Activated T-helper 2 cell treated with anti-CD3 and anti-CD28 coated beads, Interferon-gamma antibody, Interleukin-2, Interleukin-4, amounts not matched to agents 10 μg/mL and 5 μg/mL and 100 μg/mL, durations not matched to agents 14 hours and 24 hours and 36 hours (primary cell): ENCODE results near the gene CHMP4B. TPM values are rescaled to one million over a fixed set of nuclear protein-coding genes. Genes with fewer than 3 reads are reported as not detected.

Experiments used
- DNase-seq: peaks from one replicate; pipeline ENCODE4 v3.0.0; 2021; ENCODE audit warnings: low spot score
- H3K27ac Mint-ChIP-seq: one replicate; pipeline ENCODE4 v1.8.0; 2021; ENCODE audit warnings: mixed read lengths
- H3K27me3 Mint-ChIP-seq: one replicate; pipeline ENCODE4 v1.8.0; 2021; ENCODE audit warnings: low read depth, mixed read lengths
- H3K36me3 Mint-ChIP-seq: one replicate; pipeline ENCODE4 v1.8.0; 2021; ENCODE audit warnings: low read depth, mixed read lengths
- H3K4me1 Mint-ChIP-seq: one replicate; pipeline ENCODE4 v1.8.0; 2021; ENCODE audit warnings: low read depth, mixed read lengths
- H3K4me3 Mint-ChIP-seq: one replicate; pipeline ENCODE4 v1.8.0; 2021; ENCODE audit warnings: low read depth, mild to moderate bottlenecking, moderate library complexity, mixed read lengths
- H3K9me3 Mint-ChIP-seq: one replicate; pipeline ENCODE4 v1.8.0; 2021; ENCODE audit warnings: mixed read lengths
- intact Hi-C: fragments of 100-400 bp; cut with micrococcal nuclease; formaldehyde crosslinking; loops from one replicate; pipeline ENCODE4 v1.15.1; 2023
- total RNA-seq: library from RNA; stranded (reverse); gene quantifications from 2 replicates; pipeline ENCODE4 v1.2.3, GENCODE V29; 2022

CHMP4B gene
- total RNA-seq, 1 donor from 2014 or later: 116 TPM

GRCh38 chr20:33840160-33840559 is 29.0 kb downstream of the CHMP4B start:
- intact Hi-C loops: no loop called here
- H3K4me1 Mint-ChIP-seq: peaks cover 57% of the 10 kb centered on the region
- no peak overlapping the region for H3K27ac Mint-ChIP-seq
- no peaks in the 10 kb centered on the region for H3K9me3 Mint-ChIP-seq
- H3K36me3 Mint-ChIP-seq: peaks cover 21% of the 10 kb centered on the region
- H3K4me3 Mint-ChIP-seq: no peak overlapping the region
- DNase-seq: no peak
- no peaks in the 10 kb centered on the region for H3K27me3 Mint-ChIP-seq

- H3K27ac Mint-ChIP-seq: no peak overlapping the region
- H3K4me3 Mint-ChIP-seq: no peak overlapping the region
- no peaks in the 10 kb centered on the region for H3K27me3 Mint-ChIP-seq
- peaks cover 59% of the 10 kb centered on the region for H3K4me1 Mint-ChIP-seq
- H3K36me3 Mint-ChIP-seq: peaks cover 14% of the 10 kb centered on the region
- no peaks in the 10 kb centered on the region for H3K9me3 Mint-ChIP-seq
- no peak for DNase-seq
- intact Hi-C loops: no loop called here
Measured at GRCh38 chr20:33840759-33841435, 29.7 kb downstream of the CHMP4B start.

DNA sequence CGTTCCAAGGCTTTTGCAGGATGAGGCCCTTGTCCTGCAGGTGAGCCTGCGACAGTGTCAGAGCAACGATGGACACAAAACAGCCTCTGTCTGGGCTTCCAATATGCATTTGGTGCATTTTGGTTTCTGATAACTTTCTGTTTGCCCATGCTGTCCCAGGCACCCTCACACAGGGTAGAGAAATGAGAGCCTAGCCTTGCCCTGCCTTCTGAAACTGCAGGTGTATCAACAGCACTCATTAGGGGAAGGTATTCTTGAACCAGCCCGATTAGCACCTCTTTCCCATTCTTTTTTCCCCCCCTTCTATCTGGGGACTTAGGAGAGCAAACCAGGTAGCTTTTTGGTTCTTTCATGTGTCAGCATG is 30.3 kb downstream of the CHMP4B start:
- Mint-ChIP-seq H3K27ac (no peak overlapping the region), H3K4me1 (peaks cover 62% of the 10 kb centered on the region)
- intact Hi-C loops: no loop called here

GRCh38 chr20:33842346-33842745 is 31.2 kb downstream of the CHMP4B start:
- peaks cover 15% of the 10 kb centered on the region for H3K36me3 Mint-ChIP-seq
- H3K27me3 Mint-ChIP-seq: no peaks in the 10 kb centered on the region
- no peak for DNase-seq
- intact Hi-C loops: no loop called here
- no peaks in the 10 kb centered on the region for H3K9me3 Mint-ChIP-seq
- H3K4me1 Mint-ChIP-seq: peaks cover 62% of the 10 kb centered on the region
- no peak overlapping the region for H3K4me3 Mint-ChIP-seq
- no peak overlapping the region for H3K27ac Mint-ChIP-seq

More for the DNA sequence above, 30.3 kb downstream of the CHMP4B start:
- DNase-seq: no peak
- Mint-ChIP-seq H3K27me3 (no peaks in the 10 kb centered on the region), H3K4me3 (no peak overlapping the region), H3K36me3 (peaks cover 14% of the 10 kb centered on the region), H3K9me3 (no peaks in the 10 kb centered on the region)

- Mint-ChIP-seq H3K27me3 (no peaks in the 10 kb centered on the region), H3K27ac (no peak overlapping the region), H3K36me3 (peaks cover 16% of the 10 kb centered on the region), H3K4me3 (no peak overlapping the region), H3K9me3 (no peaks in the 10 kb centered on the region), H3K4me1 (peaks cover 60% of the 10 kb centered on the region)
- no peak for DNase-seq
- intact Hi-C loops: no loop called here
Measured at GRCh38 chr20:33843050-33843449, 31.9 kb downstream of the CHMP4B start.

GRCh38 chr20:33843854-33844253 is 32.7 kb downstream of the CHMP4B start:
- intact Hi-C loops: no loop called here
- H3K27me3 Mint-ChIP-seq: no peaks in the 10 kb centered on the region
- H3K9me3 Mint-ChIP-seq: no peaks in the 10 kb centered on the region
- peaks cover 64% of the 10 kb centered on the region for H3K4me1 Mint-ChIP-seq
- no peak overlapping the region for H3K4me3 Mint-ChIP-seq
- peak overlapping the region; percentile 23 for H3K27ac Mint-ChIP-seq
- H3K36me3 Mint-ChIP-seq: peaks cover 24% of the 10 kb centered on the region
- no peak for DNase-seq

GRCh38 chr20:33846291-33846935 is 35.3 kb downstream of the CHMP4B start:
- intact Hi-C loops: no loop called here
- Mint-ChIP-seq H3K4me3 (no peak overlapping the region), H3K9me3 (no peaks in the 10 kb centered on the region), H3K36me3 (peaks cover 44% of the 10 kb centered on the region), H3K27ac (peak overlapping the region; percentile 14), H3K4me1 (peaks cover 71% of the 10 kb centered on the region), H3K27me3 (no peaks in the 10 kb centered on the region)
- no peak for DNase-seq

DNA sequence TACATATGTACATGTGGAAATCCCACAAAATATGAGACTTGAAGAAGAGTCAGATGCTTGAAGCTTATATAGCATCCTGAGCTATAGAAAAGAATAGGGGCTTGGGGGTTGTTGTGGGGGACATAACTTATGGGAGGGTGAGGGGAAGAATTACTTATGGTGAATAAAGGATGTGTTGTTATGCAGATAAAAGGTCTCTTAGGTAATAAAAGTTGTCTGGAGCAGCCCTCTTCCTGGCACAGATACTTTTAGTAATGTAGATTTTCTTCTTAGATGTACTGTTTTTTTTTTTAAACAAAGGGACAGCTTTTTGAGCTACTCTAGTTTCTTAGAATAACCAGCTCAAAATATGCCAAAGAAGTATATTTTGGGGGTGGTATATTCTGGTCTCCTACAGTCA is 35.9 kb downstream of the CHMP4B start:
- H3K4me1 Mint-ChIP-seq: peaks cover 71% of the 10 kb centered on the region
- intact Hi-C loops: no loop called here
- H3K27me3 Mint-ChIP-seq: no peaks in the 10 kb centered on the region
- no peak for DNase-seq
- no peaks in the 10 kb centered on the region for H3K9me3 Mint-ChIP-seq
- no peak overlapping the region for H3K27ac Mint-ChIP-seq
- H3K36me3 Mint-ChIP-seq: peaks cover 50% of the 10 kb centered on the region
- H3K4me3 Mint-ChIP-seq: no peak overlapping the region

- H3K36me3 Mint-ChIP-seq: peaks cover 64% of the 10 kb centered on the region
- H3K27me3 Mint-ChIP-seq: no peaks in the 10 kb centered on the region
Measured at GRCh38 chr20:33848391-33848790, 37.2 kb downstream of the CHMP4B start.

DNA sequence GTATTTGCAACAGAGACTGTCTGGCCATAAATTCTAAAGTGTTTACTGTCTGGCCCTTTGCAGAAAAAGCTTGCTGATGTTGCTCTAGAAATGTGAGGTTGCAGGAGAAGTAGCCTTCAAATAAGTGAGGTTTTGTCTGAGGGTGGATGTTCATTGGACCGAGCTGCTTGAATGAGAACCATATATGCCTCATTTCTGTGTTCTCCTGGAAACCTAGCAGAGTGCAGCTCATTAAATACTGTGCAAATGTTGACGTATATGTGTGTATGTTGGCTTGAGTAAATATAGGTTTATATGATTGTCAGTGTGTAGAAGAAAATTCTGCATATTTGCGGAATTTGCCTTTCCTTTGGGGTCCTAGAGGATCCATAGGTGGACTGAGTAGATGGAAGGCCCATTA is 39.0 kb downstream of the CHMP4B start:
- Mint-ChIP-seq H3K27me3 (no peaks in the 10 kb centered on the region), H3K36me3 (peaks cover 74% of the 10 kb centered on the region), H3K4me1 (peaks cover 73% of the 10 kb centered on the region), H3K9me3 (no peaks in the 10 kb centered on the region), H3K4me3 (no peak overlapping the region), H3K27ac (no peak overlapping the region)
- DNase-seq: no peak
- intact Hi-C loops: no loop called here

More at GRCh38 chr20:33848391-33848790, 37.2 kb downstream of the CHMP4B start:
- Mint-ChIP-seq H3K27ac (no peak overlapping the region), H3K9me3 (no peaks in the 10 kb centered on the region), H3K4me1 (peaks cover 75% of the 10 kb centered on the region), H3K4me3 (no peak overlapping the region)
- intact Hi-C loops: no loop called here
- no peak for DNase-seq

- Mint-ChIP-seq H3K27ac (no peak overlapping the region), H3K36me3 (peaks cover 79% of the 10 kb centered on the region), H3K4me3 (no peak overlapping the region), H3K9me3 (no peaks in the 10 kb centered on the region), H3K27me3 (no peaks in the 10 kb centered on the region), H3K4me1 (peaks cover 57% of the 10 kb centered on the region)
- intact Hi-C loops: no loop called here
- DNase-seq: no peak
Measured at GRCh38 chr20:33851842-33852466, 40.8 kb downstream of the CHMP4B start.

DNA sequence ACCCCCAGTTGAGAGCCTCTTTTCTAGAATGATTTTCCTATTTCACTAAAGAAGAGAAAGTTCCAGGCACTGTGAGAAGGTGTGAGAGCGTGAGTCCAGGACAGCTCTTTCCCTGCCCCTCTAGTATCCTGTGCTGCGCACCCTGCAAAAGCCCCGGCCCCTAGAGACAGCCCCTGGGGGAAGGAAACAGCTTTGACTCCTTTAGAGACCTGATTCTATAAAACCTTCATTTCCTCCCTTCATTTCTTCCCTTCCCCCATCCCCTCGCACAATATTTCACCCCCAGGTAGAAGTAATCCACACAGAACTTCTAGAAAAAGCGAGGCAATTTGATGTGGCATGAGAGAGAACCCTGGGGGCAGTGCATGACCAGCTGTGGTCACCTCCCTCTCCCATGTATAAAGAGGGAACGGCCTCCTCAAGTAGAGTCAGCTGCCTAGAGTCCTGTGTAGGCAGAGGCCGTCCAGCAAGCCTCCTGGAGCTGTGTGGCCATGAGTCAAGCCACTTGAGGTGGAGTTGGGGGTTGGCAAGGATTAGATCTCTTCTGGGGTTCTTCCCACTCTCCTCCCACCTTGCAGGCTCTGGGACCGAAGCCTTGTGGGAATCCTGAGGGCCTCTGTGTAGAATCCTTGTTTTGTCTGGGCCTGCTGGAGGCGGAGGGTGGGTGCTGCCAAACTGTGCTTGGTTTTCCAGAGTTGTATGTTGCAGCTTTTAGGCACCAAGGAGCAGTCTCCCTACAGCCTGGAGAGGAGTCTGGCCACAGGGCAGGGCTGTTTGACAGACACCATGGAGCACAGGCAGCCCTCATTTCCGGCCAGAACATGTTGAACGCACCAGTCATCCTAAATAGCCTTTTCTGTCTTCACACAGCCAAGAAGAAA is 41.7 kb downstream of the CHMP4B start:
- peaks cover 84% of the 10 kb centered on the region for H3K36me3 Mint-ChIP-seq

More for the DNA sequence above, 41.7 kb downstream of the CHMP4B start:
- intact Hi-C loops: no loop called here
- H3K27me3 Mint-ChIP-seq: no peaks in the 10 kb centered on the region
- no peak for DNase-seq
- H3K4me1 Mint-ChIP-seq: peaks cover 55% of the 10 kb centered on the region
- no peaks in the 10 kb centered on the region for H3K9me3 Mint-ChIP-seq
- peak overlapping the region; percentile 11 for H3K4me3 Mint-ChIP-seq
- peak overlapping the region; percentile 71 for H3K27ac Mint-ChIP-seq
